OCI-LY7 (cell line): ENCODE data around the gene PARD6G. TPM values are rescaled to one million over a fixed set of nuclear protein-coding genes. Genes with fewer than 3 reads are reported as not detected.

Source experiments
- BruUV-seq: library from RNA; stranded (reverse); fragments of 400-500 nt; replicated peaks from 2 replicates; lab custom pipeline; 2021; lab: Mats Ljungman, UMichigan
- CTCF ChIA-PET: fragments of 300-600 bp; sonication (Branson Sonifier 250); formaldehyde crosslinking; loops from one replicate; lab custom pipeline; 2022; ENCODE audit warnings: antibody characterized with exemption; ENCODE audit not compliant: unreplicated experiment; lab: Charles Lee
- POLR2A ChIA-PET: fragments of 300-600 bp; sonication (Branson Sonifier 250); formaldehyde crosslinking; loops from one replicate; lab custom pipeline; 2022; ENCODE audit warnings: antibody characterized with exemption; lab: Charles Lee
- DNase-seq: peaks from one replicate; pipeline ENCODE4 v3.0.0-alpha.2; 2015; ENCODE audit warnings: low spot score
- H2AFZ ChIP-seq: fragments of 200-600 bp; sonication (generic), shearing (Covaris generic); 2 replicates; pipeline ENCODE4 v1.6.1; 2014; ENCODE audit warnings: mild to moderate bottlenecking, antibody characterized with exemption, low read length, moderate library complexity
- H3K27ac ChIP-seq: fragments of 200-600 bp; sonication (generic); 2 replicates; pipeline ENCODE4 v1.5.1; 2014; ENCODE audit warnings: mixed run types, low read depth, mild to moderate bottlenecking, moderate library complexity, low read length, inconsistent platforms; ENCODE audit not compliant: poor library complexity, severe bottlenecking
- H3K36me3 ChIP-seq: fragments of 200-600 bp; sonication (generic); 2 replicates; pipeline ENCODE4 v1.6.1; 2014; ENCODE audit warnings: mild to moderate bottlenecking, antibody characterized with exemption, low read length, moderate library complexity, mixed read lengths; ENCODE audit not compliant: insufficient read depth
- H3K4me1 ChIP-seq: fragments of 200-600 bp; sonication (generic); 2 replicates; pipeline ENCODE4 v1.5.1; 2014; ENCODE audit warnings: mild to moderate bottlenecking, low read length; ENCODE audit not compliant: insufficient read depth, poor library complexity, severe bottlenecking
- H3K4me2 ChIP-seq: fragments of 200-600 bp; sonication (generic); 2 replicates; pipeline ENCODE4 v1.6.1; 2014; ENCODE audit warnings: mild to moderate bottlenecking, low read length
- H3K4me3 ChIP-seq: fragments of 200-600 bp; sonication (generic); 2 replicates; pipeline ENCODE4 v1.5.1; 2014; ENCODE audit warnings: mild to moderate bottlenecking, low read depth, low read length; ENCODE audit not compliant: poor library complexity, severe bottlenecking
- H3K79me2 ChIP-seq: fragments of 200-600 bp; sonication (generic); 2 replicates; pipeline ENCODE4 v1.6.1; 2016; ENCODE audit warnings: low read depth, mild to moderate bottlenecking, low read length, moderate library complexity, mixed read lengths; ENCODE audit not compliant: insufficient read depth
- H3K9me2 ChIP-seq: fragments of 200-600 bp; sonication (generic); 2 replicates; pipeline ENCODE4 v1.6.1; 2016; ENCODE audit warnings: mild to moderate bottlenecking, low read length, mixed read lengths; ENCODE audit not compliant: insufficient read depth
- H3K9me3 ChIP-seq: fragments of 200-600 bp; sonication (generic); 2 replicates; pipeline ENCODE4 v1.6.1; 2014; ENCODE audit warnings: mild to moderate bottlenecking, mixed run types, low read length, mixed read lengths
- H4K20me1 ChIP-seq: fragments of 200-600 bp; sonication (generic); 2 replicates; pipeline ENCODE4 v1.6.1; 2014; ENCODE audit warnings: mild to moderate bottlenecking, antibody characterized with exemption, low read length, moderate library complexity, mixed read lengths; ENCODE audit not compliant: insufficient read depth
- CTCF ChIP-seq: fragments of 200-600 bp; sonication (generic); conservative IDR thresholded peaks from 2 replicates; pipeline ENCODE4 v1.5.1; 2014; ENCODE audit warnings: mild to moderate bottlenecking, antibody characterized with exemption, low read length, moderate library complexity, mixed read lengths
- EZH2phosphoT487 ChIP-seq: fragments of 200-600 bp; sonication (generic); IDR thresholded peaks from 2 replicates; pipeline ENCODE4 v1.6.1; 2018; ENCODE audit warnings: low read depth, borderline replicate concordance, mild to moderate bottlenecking, mixed run types, antibody characterized with exemption, low read length, moderate library complexity, mixed read lengths
- intact Hi-C: fragments of 100-400 bp; cut with micrococcal nuclease; formaldehyde crosslinking; loops from one replicate; pipeline ENCODE4 v1.10.0; 2022; ENCODE audit not compliant: unreplicated experiment
- total RNA-seq, 2 experiments: library from RNA; depleted of rRNA in 1 of 2; stranded (reverse); fragments of >200 nt in 1 of 2; shearing (Covaris generic) in 1 of 2; gene quantifications; 2 replicates each; pipeline ENCODE4 v1.2.3, GENCODE V29; 2014 to 2022

Gene PARD6G
- total RNA-seq, 2 experiments from 2014 or later = 0.03 TPM; not detected in 1

DNA sequence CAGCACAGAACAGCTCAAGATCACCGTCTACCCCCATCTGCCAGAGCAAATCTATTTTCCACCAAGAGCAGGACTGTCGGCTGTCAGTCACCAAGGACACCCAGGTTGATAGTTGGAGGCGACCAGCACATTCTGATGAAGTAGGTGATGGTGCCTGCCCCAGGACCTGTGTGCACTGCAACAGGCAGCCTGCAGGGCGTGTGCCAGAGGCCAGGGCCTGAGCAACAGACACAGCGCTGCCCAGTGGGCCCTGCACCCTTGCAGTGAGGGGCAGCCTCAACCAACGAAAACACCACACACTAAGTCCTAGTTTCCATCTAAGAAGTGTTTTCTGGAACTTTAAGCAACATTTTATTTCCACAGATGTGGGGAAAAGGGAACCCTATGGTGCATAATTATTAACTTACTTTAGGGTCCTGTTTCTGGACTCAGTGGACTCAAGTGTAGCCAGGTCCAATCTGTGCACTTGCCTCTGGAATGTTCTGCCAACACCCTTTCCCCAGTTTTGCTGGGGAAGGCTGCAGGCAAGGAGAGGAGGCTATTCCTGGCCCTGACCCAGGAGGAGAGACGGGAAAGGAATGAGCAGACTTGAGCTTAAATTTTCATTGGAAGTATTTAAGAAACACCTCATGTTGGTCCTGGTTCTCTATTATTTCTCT lies 76.8 kb downstream of the PARD6G start:
- Histone ChIP-seq H3K36me3 (no peaks in the 10 kb centered on the region), H3K27ac (no peak overlapping the region), H3K4me1 (no peaks in the 10 kb centered on the region), H3K9me3 (no peaks in the 10 kb centered on the region), H3K9me2 (no peaks in the 10 kb centered on the region), H3K4me2 (no peak overlapping the region), H2AFZ (no peak overlapping the region), H3K79me2 (no peaks in the 10 kb centered on the region), H3K4me3 (no peak overlapping the region), H4K20me1 (no peaks in the 10 kb centered on the region)
- ChIA-PET CTCF (no interaction called here), POLR2A (no interaction called here)
- DNase-seq = no peak
- intact Hi-C loops = no loop called here
- TF ChIP-seq EZH2phosphoT487 (no peak), CTCF (no peak)
- BruUV-seq = no TSS peak

DNA sequence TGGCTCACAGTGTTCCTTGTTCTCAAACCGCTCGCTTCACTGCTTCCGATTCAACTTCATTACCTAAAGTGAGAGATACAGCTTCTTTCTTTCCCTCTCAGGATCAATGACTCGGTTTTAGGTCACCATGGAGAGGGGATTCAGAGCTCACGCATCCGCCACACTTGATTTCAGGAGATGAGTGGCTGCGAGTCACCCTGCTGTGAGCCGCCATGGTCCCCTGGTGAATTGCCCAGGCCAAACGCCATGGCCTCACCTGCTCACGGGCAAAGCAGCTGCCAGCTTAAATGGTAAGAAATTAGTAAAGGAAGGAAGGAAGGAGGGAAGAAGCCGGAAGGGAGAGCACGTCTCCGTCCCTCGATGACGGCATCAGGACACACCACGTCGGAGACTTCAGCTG lies 77.7 kb downstream of the PARD6G start:
- no peaks in the 10 kb centered on the region for H4K20me1 ChIP-seq
- no peak overlapping the region for H3K4me3 ChIP-seq
- TF ChIP-seq EZH2phosphoT487 (no peak), CTCF (no peak)
- no peak for DNase-seq
- H3K79me2 ChIP-seq = no peaks in the 10 kb centered on the region
- ChIA-PET CTCF (no interaction called here), POLR2A (no interaction called here)
- H3K4me1 ChIP-seq = no peaks in the 10 kb centered on the region
- no peak overlapping the region for H3K4me2 ChIP-seq
- H2AFZ ChIP-seq = no peak overlapping the region
- BruUV-seq = no TSS peak
- H3K9me2 ChIP-seq = no peaks in the 10 kb centered on the region
- no peaks in the 10 kb centered on the region for H3K9me3 ChIP-seq
- intact Hi-C loops = no loop called here
- H3K27ac ChIP-seq = no peak overlapping the region
- no peaks in the 10 kb centered on the region for H3K36me3 ChIP-seq

DNA sequence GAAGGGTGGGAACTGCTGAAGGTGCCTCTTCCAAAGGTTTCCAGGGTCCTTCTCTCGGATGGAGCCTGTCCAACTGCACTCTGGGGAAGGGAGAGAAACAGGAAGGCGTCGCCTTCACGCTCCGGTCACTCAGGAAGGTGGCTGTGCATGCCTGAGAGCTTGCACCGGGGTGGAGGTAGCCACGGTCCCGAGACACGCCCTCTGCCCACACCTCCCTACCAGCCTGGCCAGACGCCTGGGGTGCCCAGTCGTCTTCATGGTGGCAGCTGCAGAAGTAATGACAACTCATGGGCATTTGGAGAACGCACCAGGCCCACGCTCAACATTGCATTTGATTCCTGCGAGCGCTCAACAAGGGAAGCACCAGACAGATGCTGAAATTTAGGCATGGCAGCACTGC lies 78.3 kb downstream of the PARD6G start:
- BruUV-seq = no TSS peak
- no peaks in the 10 kb centered on the region for H3K9me3 ChIP-seq
- H3K36me3 ChIP-seq = no peaks in the 10 kb centered on the region
- H3K79me2 ChIP-seq = no peaks in the 10 kb centered on the region
- no peak for DNase-seq
- H3K4me2 ChIP-seq = no peak overlapping the region
- no peak overlapping the region for H3K4me3 ChIP-seq
- no peaks in the 10 kb centered on the region for H3K4me1 ChIP-seq
- no peak overlapping the region for H3K27ac ChIP-seq
- H2AFZ ChIP-seq = no peak overlapping the region
- POLR2A ChIA-PET = no interaction called here
- intact Hi-C loops = no loop called here
- CTCF ChIA-PET = no interaction called here
- TF ChIP-seq EZH2phosphoT487 = no peak
- no peak for TF ChIP-seq CTCF
- no peaks in the 10 kb centered on the region for H3K9me2 ChIP-seq
- H4K20me1 ChIP-seq = no peaks in the 10 kb centered on the region
